ENCODE data around the gene NUP58.

Gene NUP58

GRCh38 chr13:25378528-25378927 lies 77.1 kb downstream of the NUP58 start:
- DNase-seq = no peak

- DNase-seq = no peak
Observed at GRCh38 chr13:25379011-25379410, 77.6 kb downstream of the NUP58 start.

GRCh38 chr13:25380082-25380481 lies 78.7 kb downstream of the NUP58 start:
- no peak for DNase-seq

- DNase-seq = no peak
Observed at GRCh38 chr13:25380741-25381324, 79.4 kb downstream of the NUP58 start.

- no peak for DNase-seq
Observed at GRCh38 chr13:25384758-25385410, 83.5 kb downstream of the NUP58 start.

GRCh38 chr13:25391932-25392331 lies 90.5 kb downstream of the NUP58 start:
- DNase-seq = no peak
